Measurements from ENCODE around the gene PTBP1.

The PTBP1 gene

DNA sequence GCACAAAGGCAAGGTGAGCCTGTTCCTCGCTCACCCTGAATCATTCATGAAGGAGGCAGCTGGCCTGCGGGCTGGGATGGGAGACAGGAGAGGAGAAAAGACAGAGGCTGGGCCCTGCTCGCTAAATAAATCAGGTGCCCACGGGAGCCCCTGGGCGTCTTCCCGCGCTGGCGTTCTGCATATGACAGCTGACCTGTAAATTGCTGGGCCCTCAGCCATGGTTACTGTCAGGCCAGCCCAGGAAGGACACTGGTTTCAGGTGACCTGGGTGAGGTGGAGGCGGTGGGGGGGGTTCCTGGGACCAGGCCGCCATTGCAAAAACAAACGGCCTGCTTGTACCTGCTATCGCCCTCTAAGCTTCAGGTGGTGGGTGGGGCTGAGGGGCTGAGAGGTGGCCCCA is 3.4 kb upstream of the PTBP1 start:
- Mint-ChIP-seq H3K27ac (ENCODE audit: low read depth) (no peak overlapping the region), H3K27me3 (no peaks in the 10 kb centered on the region), H3K9me3 (no peaks in the 10 kb centered on the region), H3K36me3 (ENCODE audit: insufficient read depth) (peaks cover 11% of the 10 kb centered on the region), H3K4me1 (peaks cover 6% of the 10 kb centered on the region), H3K4me3 (no peak overlapping the region)
- no peak for ATAC-seq (replicated peaks; ENCODE audit: extremely low read depth, poor library complexity, severe bottlenecking)
- no peak for DNase-seq (ENCODE audit: low spot score in 2 of 2)

GRCh38 chr19:795073-795611 is 2.1 kb upstream of the PTBP1 start:
- ATAC-seq (replicated peaks; ENCODE audit: extremely low read depth, poor library complexity, severe bottlenecking) = no peak

DNA sequence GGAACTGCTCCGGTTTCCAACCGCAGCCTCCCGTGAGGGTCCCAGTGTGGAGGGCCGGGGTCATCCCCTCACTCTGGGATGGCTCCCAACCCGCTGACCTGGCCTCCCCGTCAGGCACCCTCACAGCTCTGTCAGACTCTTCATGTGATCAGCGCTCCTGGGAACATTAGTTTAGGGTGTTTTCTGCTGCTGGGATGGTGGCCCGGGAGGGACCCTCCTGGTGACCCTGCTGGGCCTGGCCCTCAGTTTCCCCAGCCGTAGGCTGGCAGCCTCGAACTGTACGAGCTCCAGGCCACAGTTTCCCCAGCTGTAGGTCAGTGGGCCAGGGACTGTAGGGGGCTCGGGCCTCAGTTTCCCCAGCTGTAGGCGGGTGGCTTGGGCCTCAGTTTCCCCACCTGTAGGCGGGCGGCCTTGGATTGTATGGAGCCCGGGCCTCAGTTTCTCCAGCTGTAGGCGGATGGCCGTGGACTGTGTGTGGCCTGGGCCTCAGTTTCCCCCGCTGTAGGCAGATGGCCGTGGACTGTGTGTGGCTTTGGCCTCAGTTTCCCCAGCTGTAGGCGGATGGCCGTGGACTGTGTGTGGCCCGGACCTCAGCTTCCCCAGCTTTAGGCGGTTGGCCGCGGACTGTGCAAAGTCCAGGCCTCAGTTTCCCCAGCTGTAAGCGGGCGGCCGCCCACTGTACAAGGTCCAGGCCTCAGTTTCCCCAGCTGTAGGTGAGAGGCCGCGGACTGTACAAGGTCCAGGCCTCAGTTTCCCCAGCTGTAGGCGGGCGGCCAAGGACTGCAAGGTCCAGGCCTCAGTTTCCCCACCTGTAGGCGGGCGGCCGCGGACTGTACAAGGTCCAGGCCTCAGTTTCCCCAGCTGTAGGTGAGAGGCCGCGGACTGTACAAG is 1.3 kb upstream of the PTBP1 start:
- no peak overlapping the region for H3K27ac Mint-ChIP-seq (ENCODE audit: low read depth)
- no peaks in the 10 kb centered on the region for H3K9me3 Mint-ChIP-seq
- H3K36me3 Mint-ChIP-seq (ENCODE audit: insufficient read depth) = peaks cover 22% of the 10 kb centered on the region
- ATAC-seq (replicated peaks; ENCODE audit: extremely low read depth, poor library complexity, severe bottlenecking) (no peak), DNase-seq (ENCODE audit: low spot score in 2 of 2) (no peak)
- H3K27me3 Mint-ChIP-seq = no peaks in the 10 kb centered on the region
- peak overlapping the region; percentile 23 for H3K4me3 Mint-ChIP-seq
- peaks cover 28% of the 10 kb centered on the region for H3K4me1 Mint-ChIP-seq

More at GRCh38 chr19:795073-795611, 2.1 kb upstream of the PTBP1 start:
- H3K27me3 Mint-ChIP-seq = no peaks in the 10 kb centered on the region
- peak overlapping the region; percentile 23 for H3K4me3 Mint-ChIP-seq
- H3K27ac Mint-ChIP-seq (ENCODE audit: low read depth) = no peak overlapping the region
- H3K9me3 Mint-ChIP-seq = no peaks in the 10 kb centered on the region
- H3K36me3 Mint-ChIP-seq (ENCODE audit: insufficient read depth) = peaks cover 21% of the 10 kb centered on the region
- no peak for DNase-seq (ENCODE audit: low spot score in 2 of 2)
- H3K4me1 Mint-ChIP-seq = peaks cover 20% of the 10 kb centered on the region

GRCh38 chr19:797528-798414 is 519 bp downstream of the PTBP1 start:
- no peaks in the 10 kb centered on the region for H3K27me3 Mint-ChIP-seq
- peak; percentile 73 to 84 for DNase-seq (ENCODE audit: low spot score in 2 of 2)
- no peaks in the 10 kb centered on the region for H3K9me3 Mint-ChIP-seq
- H3K27ac Mint-ChIP-seq (ENCODE audit: low read depth) = peak overlapping the region; percentile 90
- H3K4me1 Mint-ChIP-seq = peaks cover 46% of the 10 kb centered on the region
- peaks cover 35% of the 10 kb centered on the region for H3K36me3 Mint-ChIP-seq (ENCODE audit: insufficient read depth)
- peak; percentile 20 for ATAC-seq (replicated peaks; ENCODE audit: extremely low read depth, poor library complexity, severe bottlenecking)
- peak overlapping the region; percentile 94 for H3K4me3 Mint-ChIP-seq

DNA sequence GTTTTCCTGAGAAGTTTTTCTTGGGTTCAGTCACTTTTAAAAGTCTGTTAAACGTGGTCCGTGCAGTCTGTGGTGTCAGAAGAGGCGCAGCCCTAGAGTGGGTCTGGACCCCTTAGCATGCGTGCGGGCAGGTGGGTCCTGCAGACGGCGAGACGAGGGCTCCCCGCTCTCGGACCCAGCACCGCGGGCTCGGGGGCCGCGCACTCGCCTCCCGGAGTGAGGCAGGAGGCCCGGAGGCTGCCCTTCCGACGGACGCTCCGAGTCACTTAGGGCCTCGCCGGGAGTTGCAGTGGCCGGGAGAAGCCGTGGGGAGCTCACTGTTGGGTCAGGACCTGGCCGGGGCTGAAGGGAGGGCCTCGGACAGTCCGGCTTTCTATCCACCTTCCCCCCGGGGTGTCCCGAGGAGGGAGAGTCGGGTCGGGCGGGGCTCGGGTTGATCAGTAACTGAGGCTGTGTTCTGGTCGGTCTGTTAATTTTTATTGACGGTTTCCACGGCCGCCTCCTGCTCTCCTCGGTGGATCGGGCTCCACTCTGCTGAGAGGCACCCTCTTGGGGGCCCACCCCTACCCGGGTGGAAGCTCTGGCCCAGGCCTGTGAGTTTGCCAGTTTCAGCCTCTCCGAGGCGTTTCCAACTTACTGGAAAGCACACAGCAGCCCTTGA is 1.3 kb downstream of the PTBP1 start:
- H3K4me1 Mint-ChIP-seq = peaks cover 54% of the 10 kb centered on the region
- H3K4me3 Mint-ChIP-seq = peak overlapping the region; percentile 94
- H3K36me3 Mint-ChIP-seq (ENCODE audit: insufficient read depth) = peaks cover 42% of the 10 kb centered on the region

DNA sequence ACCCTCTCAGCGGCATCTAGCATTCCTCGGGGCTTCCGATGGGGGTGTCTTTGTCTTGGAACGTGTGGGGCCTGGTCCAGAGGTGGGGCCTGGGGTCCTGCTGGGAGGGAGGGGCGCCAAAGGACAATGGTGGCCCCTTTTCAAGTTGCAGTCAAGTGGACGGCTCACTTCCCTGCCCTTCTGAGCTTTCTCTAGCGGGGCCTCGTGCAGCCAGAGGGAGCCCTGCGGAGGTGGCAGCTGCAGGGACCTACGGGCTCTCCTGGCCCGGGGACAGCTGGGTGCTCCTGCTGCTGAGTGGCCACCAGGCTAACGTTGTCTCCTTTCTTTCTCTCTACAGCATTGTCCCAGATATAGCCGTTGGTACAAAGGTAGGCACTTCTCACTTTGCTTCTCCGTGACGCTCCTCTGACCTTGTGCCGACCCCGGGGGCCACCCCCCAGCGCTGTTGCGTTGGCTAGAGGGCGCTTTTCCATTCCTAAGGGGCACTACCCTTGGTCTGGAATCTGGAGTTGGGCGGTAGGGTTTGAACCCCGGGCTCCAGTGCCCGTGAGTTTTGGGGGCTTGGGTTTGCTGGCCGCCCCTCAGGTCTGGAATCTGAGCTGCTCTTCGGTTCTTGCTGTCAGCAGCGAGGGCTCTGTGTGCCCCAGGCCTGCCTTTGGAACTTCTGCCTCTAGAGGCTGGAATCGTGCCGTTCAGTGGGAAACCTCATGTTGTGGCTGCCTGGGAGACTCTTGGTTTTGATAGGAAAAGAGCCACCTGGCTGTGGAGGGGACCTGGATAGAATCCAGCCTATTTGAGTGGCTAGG is 2.0 kb downstream of the PTBP1 start:
- peaks cover 49% of the 10 kb centered on the region for H3K36me3 Mint-ChIP-seq (ENCODE audit: insufficient read depth)
- peaks cover 57% of the 10 kb centered on the region for H3K4me1 Mint-ChIP-seq
- H3K9me3 Mint-ChIP-seq = no peaks in the 10 kb centered on the region
- H3K27me3 Mint-ChIP-seq = no peaks in the 10 kb centered on the region
- DNase-seq (ENCODE audit: low spot score in 2 of 2) (no peak), ATAC-seq (replicated peaks; ENCODE audit: extremely low read depth, poor library complexity, severe bottlenecking) (no peak)
- peak overlapping the region; percentile 94 for H3K4me3 Mint-ChIP-seq
- peak overlapping the region; percentile 90 for H3K27ac Mint-ChIP-seq (ENCODE audit: low read depth)

More for the DNA sequence above, 1.3 kb downstream of the PTBP1 start:
- Mint-ChIP-seq H3K27me3 (no peaks in the 10 kb centered on the region), H3K9me3 (no peaks in the 10 kb centered on the region), H3K27ac (ENCODE audit: low read depth) (peak overlapping the region; percentile 90)
- no peak for DNase-seq (ENCODE audit: low spot score in 2 of 2)
- ATAC-seq (replicated peaks; ENCODE audit: extremely low read depth, poor library complexity, severe bottlenecking) = no peak

DNA sequence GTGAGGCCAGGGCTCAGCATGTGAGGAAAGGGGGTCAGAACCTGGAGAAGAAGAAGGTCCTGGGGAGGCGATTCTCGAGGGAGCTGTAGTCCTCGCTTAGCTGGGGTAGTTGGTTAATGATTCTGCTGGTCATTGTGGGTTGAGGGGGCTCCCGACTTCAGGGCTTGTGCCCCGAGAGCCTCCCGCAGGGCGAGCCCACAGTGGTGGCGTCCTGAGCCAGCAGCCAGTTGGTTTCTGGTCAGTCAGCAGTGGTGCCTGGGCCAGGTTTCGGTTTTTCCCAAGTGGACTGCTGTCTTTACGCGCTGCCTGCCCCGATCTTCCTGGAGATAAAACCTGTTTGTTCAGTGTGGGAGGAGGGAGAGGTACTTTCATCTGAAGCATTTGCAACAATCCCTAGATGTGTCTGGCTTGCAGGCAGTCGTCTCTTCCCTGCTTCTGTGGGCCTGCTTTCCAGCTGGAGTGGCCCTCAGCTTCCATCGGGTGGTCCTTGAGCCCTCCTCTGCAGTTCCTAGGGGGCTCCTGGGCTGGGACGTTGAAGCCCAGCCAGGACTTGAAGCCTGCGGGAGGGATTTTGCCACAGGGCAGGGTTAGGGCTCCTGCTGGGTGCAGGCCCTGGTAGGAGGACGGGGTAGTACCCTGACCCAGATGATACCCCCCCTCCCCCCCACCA is 3.2 kb downstream of the PTBP1 start:
- ATAC-seq (replicated peaks; ENCODE audit: extremely low read depth, poor library complexity, severe bottlenecking) = no peak
- no peaks in the 10 kb centered on the region for H3K9me3 Mint-ChIP-seq
- H3K27ac Mint-ChIP-seq (ENCODE audit: low read depth) = peak overlapping the region; percentile 90
- H3K27me3 Mint-ChIP-seq = no peaks in the 10 kb centered on the region
- H3K4me3 Mint-ChIP-seq = peak overlapping the region; percentile 94
- no peak for DNase-seq (ENCODE audit: low spot score in 2 of 2)
- peaks cover 55% of the 10 kb centered on the region for H3K36me3 Mint-ChIP-seq (ENCODE audit: insufficient read depth)
- H3K4me1 Mint-ChIP-seq = peaks cover 57% of the 10 kb centered on the region

DNA sequence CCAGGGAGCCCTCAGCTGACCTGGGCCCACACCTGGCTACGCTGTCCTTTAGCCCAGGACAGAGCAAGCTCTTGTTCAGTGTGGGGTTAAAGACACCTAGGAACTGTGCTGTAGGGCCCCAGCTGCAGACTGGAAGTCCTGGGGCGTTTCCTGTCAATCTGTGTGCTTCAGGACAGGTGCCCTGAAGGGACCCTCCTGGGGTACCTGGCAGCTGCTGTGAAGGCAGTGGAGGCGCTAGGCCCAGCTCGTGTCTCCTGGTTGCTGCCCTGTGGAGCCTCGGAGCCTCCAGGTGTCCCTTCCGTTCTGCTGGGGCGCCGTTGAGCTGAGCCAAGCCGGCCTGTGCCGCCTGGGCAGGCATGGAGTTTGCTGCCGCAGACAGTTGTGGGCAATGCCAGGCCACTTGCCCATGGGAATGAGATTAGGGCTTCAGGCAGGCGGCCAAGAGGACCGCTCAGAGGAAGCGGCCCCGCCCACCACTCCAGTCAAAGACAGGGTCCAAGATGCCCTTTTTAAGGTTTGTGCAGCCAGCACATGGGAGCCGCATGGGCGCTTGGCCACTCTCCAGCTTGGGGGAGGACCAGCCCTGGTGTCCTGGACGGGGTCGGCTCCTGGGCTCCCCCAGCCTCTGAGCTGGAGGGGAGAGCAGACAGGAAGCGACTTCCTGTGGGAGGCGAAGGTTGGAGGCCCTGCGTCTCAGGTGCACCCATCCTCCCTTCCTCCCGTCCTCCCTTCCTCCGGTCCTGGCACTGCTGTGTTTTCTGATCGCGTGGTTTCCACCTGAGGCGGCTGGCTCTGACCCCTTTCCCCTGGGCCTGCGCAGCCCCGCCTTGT is 4.0 kb downstream of the PTBP1 start:
- H3K4me3 Mint-ChIP-seq = peak overlapping the region; percentile 94
- peaks cover 57% of the 10 kb centered on the region for H3K36me3 Mint-ChIP-seq (ENCODE audit: insufficient read depth)
- no peak for ATAC-seq (replicated peaks; ENCODE audit: extremely low read depth, poor library complexity, severe bottlenecking)
- H3K4me1 Mint-ChIP-seq = peaks cover 57% of the 10 kb centered on the region
- no peaks in the 10 kb centered on the region for H3K27me3 Mint-ChIP-seq
- no peak for DNase-seq (ENCODE audit: low spot score in 2 of 2)
- no peaks in the 10 kb centered on the region for H3K9me3 Mint-ChIP-seq
- peak overlapping the region; percentile 90 for H3K27ac Mint-ChIP-seq (ENCODE audit: low read depth)

GRCh38 chr19:801861-802497 is 4.7 kb downstream of the PTBP1 start:
- no peak for ATAC-seq (replicated peaks; ENCODE audit: extremely low read depth, poor library complexity, severe bottlenecking)
- Mint-ChIP-seq H3K36me3 (ENCODE audit: insufficient read depth) (peaks cover 61% of the 10 kb centered on the region), H3K27ac (ENCODE audit: low read depth) (peak overlapping the region; percentile 90), H3K9me3 (no peaks in the 10 kb centered on the region), H3K4me1 (peaks cover 52% of the 10 kb centered on the region), H3K27me3 (no peaks in the 10 kb centered on the region), H3K4me3 (peak overlapping the region; percentile 94)
- no peak for DNase-seq (ENCODE audit: low spot score in 2 of 2)

DNA sequence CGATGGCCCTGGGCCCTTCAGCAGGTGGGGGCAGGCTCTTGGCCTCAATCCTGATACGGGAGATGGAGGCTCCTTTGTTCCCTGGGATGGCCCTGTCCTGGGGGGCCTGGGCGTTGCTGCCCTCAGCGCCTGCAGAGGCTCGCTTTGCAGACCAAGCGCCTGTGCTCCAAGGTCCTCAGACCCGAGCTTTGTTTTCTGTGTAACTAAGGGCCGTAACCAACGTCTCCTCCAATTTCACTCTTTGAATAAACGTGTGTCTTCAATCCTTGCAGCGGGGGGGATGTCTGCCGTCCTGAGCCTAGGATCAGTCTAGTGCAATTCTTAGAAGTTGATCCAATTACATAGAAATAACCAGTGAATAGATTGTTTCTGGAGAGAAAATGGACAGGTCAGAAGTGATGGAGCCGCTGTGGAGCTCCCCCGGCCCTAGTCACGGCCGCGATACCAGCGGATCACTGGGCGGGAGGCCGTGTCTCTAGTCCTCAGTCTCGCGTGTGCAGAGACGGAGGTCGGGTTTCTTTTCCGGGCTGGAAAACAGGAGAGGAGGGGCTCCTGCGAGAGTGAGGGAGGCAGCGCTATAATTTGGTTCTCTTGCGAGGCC is 5.3 kb downstream of the PTBP1 start:
- H3K4me1 Mint-ChIP-seq = peaks cover 57% of the 10 kb centered on the region
- peak overlapping the region; percentile 90 for H3K27ac Mint-ChIP-seq (ENCODE audit: low read depth)
- no peaks in the 10 kb centered on the region for H3K27me3 Mint-ChIP-seq
- DNase-seq (ENCODE audit: low spot score in 2 of 2) (no peak), ATAC-seq (replicated peaks; ENCODE audit: extremely low read depth, poor library complexity, severe bottlenecking) (no peak)
- no peaks in the 10 kb centered on the region for H3K9me3 Mint-ChIP-seq
- peaks cover 65% of the 10 kb centered on the region for H3K36me3 Mint-ChIP-seq (ENCODE audit: insufficient read depth)
- H3K4me3 Mint-ChIP-seq = peak overlapping the region; percentile 94

Data from central memory CD8-positive, alpha-beta T cell (primary cell).